HG03565 (cell line): ENCODE measurements around the gene ALDH16A1.
"Not testable (repeated sequence)": the region's sequence is repeated elsewhere in the genome, so short reads cannot be mapped to it uniquely, and the experiment has no call there.

Source experiments
- ATAC-seq: cut with Tn5 transposase; IDR thresholded peaks from one replicate; pipeline ENCODE4 v1.9.1; 2021; ENCODE audit warnings: mild to moderate bottlenecking, moderate library complexity; ENCODE audit not compliant: unreplicated experiment

ALDH16A1 gene

GRCh38 chr19:49461656-49462055 is 8.6 kb downstream of the ALDH16A1 start:
- ATAC-seq: no peak

DNA sequence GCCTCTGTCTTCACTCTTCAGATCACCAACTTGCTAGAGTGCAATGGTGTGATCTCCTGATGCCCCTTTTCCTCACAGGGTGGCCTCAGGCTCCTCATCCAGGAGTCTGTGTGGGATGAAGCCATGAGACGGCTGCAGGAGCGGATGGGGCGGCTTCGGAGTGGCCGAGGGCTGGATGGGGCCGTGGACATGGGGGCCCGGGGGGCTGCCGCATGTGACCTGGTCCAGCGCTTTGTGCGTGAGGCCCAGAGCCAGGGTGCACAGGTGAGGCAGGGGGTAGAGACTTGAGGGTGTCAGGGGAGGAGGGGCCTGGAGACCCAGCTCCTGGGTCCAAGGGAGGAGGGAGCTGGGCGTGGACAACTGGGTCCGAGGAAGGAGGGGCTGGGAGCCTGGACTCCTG is 9.5 kb downstream of the ALDH16A1 start:
- no peak for ATAC-seq

DNA sequence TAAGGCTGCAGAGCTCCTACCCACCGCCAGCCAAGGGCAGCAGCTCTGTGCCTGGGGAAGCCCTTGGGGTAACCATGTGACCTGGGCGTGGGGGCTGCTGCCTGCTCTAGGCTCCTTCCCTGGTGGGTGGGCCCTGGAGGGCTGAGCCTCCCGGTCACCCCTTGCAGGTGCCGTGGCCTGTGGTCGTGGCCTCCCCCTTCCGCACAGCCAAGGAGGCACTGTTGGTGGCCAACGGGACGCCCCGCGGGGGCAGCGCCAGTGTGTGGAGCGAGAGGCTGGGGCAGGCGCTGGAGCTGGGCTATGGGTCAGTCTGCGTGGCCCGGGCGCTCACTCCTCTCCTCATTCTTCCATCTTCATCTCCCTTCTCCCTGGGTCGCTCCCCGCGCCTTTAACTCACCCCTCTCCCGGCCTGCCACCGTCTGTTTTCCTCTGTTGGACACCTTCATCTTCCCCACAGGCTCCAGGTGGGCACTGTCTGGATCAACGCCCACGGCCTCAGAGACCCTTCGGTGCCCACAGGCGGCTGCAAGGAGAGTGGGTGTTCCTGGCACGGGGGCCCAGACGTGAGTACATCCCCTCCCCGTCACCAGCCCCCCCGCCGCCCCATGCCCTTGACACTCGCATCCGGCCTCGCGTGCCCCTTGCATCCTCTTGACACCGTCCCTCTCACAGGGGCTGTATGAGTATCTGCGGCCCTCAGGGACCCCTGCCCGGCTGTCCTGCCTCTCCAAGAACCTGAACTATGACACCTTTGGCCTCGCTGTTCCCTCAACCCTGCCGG is 11.1 kb downstream of the ALDH16A1 start:
- ATAC-seq: no peak

GRCh38 chr19:49465371-49465770 is 12.3 kb downstream of the ALDH16A1 start:
- ATAC-seq: no peak

DNA sequence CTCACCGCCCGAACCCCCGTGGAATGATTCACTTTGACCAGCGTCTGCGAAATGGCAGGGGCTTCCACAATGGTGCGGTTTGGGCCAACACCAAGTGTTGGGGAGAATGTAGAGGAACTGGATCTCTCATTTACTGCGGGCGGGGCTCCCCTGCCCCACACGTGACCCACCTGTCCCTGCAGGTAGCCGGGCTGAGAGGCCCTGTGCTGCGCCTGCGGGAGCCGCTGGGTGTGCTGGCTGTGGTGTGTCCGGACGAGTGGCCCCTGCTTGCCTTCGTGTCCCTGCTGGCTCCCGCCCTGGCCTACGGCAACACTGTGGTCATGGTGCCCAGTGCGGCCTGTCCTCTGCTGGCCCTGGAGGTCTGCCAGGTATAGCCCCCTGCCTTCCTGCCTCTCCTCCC is 15.2 kb downstream of the ALDH16A1 start:
- no peak for ATAC-seq

DNA sequence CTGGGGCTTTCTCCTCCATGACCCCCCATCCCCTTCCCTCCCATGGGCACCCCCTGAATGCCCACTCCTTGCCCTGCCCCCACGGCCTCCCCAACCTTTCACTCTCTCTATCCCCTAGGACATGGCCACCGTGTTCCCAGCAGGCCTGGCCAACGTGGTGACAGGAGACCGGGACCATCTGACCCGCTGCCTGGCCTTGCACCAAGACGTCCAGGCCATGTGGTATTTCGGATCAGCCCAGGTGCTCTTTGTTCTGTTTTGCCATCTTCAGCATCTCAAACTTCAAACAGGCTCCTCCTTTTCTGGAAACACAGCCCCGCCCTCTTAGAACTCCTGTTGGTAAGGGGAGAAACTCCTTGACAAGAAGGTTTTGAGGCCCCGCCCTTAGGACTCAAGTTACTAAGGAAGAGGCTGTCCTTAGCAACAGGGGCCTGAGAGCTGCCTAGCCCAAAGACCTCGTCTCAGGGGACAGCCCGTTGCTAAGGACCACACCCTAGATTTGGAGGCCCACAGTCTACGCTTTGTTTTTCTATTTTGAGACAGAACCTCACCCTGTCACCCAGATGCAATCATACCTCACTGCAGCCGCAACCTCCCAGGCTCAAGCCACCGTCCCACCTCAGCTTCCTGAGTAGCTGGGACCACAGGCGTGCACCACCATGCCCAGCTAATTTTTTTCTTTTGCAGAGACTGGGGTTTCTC is 15.9 kb downstream of the ALDH16A1 start:
- no peak for ATAC-seq

DNA sequence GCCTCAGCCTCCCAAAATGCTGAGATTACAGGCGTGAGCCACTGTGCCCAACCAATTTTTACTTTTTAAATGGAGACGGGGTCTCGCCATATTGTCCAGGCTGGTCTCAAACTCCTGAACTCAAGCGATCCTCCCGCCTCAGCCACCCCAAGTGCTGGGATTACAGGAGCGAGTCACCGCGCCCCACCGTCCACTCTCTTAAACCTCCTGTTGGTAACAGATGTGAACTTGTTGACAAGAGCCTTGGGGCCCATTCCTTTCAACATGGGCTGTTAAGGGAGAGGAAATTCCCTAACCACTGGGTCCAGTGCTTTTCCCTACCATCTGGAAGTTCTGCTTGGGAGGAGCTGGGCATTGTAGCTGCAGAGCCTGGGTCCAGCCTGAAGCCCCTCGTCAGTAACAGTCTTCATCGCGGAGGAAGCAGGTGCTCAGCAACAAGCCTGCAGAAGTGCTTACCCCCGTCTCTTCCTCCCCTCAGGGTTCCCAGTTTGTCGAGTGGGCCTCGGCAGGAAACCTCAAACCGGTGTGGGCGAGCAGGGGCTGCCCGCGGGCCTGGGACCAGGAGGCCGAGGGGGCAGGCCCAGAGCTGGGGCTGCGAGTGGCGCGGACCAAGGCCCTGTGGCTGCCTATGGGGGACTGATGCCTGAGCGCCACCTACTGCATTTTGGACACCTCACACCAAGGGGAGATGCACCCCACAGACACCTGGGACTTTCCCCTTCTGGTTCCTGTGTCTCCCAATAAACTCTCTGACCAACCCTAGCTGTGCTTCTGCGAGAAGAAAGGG is 17.0 kb downstream of the ALDH16A1 start:
- peak; percentile 42 for ATAC-seq

DNA sequence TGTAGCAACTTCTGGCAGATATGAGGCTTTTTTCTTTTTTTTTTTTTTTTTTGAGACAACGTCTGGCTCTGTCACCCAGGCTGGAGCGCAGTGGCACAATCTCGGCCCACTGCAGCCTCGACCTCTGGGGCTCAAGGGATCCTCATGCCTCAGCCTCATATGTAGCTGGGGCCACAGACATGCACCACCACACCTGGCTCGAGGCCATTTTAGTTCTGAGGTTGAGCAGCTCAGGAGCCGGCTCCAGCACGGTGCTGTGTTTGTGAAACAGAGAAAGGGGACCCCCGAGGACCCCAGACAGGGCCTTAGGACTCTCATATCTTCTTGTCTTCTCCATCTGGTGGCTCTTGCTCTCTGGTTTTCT is 17.6 kb downstream of the ALDH16A1 start:
- ATAC-seq: no peak

DNA sequence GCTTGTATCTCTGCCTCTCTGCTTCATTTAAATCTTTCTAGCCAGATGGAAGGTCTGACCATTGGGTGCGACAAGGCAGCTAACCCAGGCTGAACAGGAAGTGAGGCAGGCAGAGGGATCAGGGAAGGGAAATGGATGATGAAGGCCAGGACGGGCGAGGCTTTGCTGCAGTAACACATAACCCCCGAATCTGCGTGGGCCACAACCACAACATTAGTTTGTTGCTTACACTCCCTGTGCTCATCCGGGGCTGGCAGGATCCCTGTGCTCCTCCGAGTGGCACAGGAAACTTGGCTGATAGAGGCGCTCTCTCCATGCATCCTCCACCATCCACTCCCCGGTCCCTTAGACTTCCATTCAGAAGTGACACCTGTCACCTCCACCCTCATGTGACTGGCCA is 19.9 kb downstream of the ALDH16A1 start:
- ATAC-seq: no peak

GRCh38 chr19:49473501-49473867 is 20.5 kb downstream of the ALDH16A1 start:
- ATAC-seq: not testable (repeated sequence)

GRCh38 chr19:49473868-49474541 is 21.0 kb downstream of the ALDH16A1 start, which contains the start of gene FLT3LG:
Gene FLT3LG (plus strand): TSS chr19:49474215. CDS start chr19:49474640, 425 bp downstream.
- peak; percentile 41 for ATAC-seq

DNA sequence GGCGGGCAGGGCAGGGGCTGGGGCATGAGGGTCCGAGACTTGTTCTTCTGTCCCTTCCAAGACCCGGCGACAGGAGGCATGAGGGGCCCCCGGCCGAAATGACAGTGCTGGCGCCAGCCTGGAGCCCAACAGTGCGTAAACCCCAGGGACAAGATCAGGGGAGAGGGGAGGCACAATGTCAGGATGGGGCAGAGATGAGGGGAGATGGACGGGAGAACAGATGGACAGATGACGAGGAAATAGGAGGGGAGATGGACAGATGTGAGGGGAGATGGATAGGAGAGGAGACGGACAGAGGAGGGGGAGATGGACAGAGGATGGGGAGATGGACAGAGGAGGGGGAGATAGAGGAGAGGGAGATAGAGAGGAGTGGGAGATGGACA is 21.5 kb downstream of the ALDH16A1 start:
- ATAC-seq: no peak

DNA sequence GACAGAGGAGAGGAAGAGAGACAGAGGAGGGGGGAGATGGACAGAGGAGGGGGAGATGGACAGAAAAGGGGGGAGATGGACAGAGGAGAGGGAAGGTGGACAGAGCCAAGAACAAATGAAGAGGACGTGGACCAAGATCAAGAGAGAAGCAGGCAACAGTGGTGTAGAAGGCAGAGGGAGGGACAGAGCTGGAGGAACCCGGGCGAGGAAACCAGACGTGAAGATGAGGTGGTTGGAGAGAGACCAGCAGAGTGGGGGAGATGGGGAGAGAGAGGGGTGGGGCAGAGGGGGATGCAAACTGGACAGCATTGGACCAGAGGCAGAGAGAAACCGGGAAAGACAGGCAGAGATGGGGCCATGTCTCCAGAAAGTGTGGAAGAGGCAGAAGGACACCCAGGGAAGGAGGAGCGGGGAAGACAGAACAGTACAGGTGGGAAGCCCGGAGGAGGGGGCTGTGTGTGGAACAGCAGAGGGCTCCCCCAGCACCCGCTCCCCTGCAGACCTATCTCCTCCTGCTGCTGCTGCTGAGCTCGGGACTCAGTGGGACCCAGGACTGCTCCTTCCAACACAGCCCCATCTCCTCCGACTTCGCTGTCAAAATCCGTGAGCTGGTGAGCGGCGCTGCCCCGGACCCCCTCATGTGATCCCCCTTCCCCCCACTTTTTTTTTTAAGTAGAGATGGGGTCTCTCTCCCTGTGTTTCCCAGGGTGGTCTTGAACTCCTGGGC is 22.3 kb downstream of the ALDH16A1 start:
- ATAC-seq: no peak

- ATAC-seq: no peak
Observed at GRCh38 chr19:49475995-49476880, 23.2 kb downstream of the ALDH16A1 start.

- no peak for ATAC-seq
Observed at GRCh38 chr19:49479975-49480628, 27.1 kb downstream of the ALDH16A1 start.

GRCh38 chr19:49481020-49481683 is 28.1 kb downstream of the ALDH16A1 start:
- no peak for ATAC-seq

- ATAC-seq: no peak
Observed at GRCh38 chr19:49486232-49486631, 33.2 kb downstream of the ALDH16A1 start.

DNA sequence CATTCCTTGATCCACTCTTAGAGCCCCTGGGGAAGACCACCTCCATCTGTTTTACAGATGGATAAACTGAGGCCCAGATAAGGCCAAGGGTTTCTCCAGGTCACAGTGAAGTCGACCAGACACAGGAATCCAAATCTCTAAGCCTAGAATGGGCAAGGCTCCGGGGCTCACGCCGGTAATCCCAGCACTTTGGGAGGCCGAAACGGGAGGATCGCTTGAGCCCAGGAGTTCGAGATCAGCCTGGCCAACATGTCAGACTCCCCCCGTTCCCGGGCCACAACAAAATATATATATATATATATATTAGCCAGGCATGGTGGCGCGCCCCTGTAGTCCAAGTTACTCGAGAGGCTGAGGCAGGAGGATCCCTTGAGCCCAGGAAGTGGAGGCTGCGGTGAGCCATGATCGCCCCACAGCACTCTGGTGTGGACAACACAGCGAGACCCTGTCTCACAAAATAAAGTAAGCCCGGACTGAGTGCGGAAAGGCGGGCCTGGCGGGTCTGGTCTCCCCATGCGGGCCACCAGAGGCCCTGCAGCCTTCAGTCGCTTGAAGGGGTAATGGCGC is 33.8 kb downstream of the ALDH16A1 start:
- no peak for ATAC-seq
